Breast epithelium (tissue), 4 donors: ENCODE measurements around the gene TPM4. TPM values are rescaled to one million over a fixed set of nuclear protein-coding genes. Genes with fewer than 3 reads are reported as not detected.
A peak's percentile ranks its signal among the peaks of the same experiment; 100 is the strongest.
"Not testable (repeated sequence)": the region's sequence is repeated elsewhere in the genome, so short reads cannot be mapped to it uniquely, and the experiment has no call there.

ENCODE experiments used
- DNase-seq, 2 donors: peaks; one replicate each; pipeline ENCODE4 v3.0.0-alpha.2; 2019; ENCODE audit warnings: low spot score in 2 of 2
- H3K27ac ChIP-seq, 2 donors: fragments of 200-600 bp; sonication (generic) in 1 of 2; one replicate each; pipeline ENCODE4 v1.5.1; 2016 to 2019; ENCODE audit warnings: mild to moderate bottlenecking in 1 of 2
- H3K27me3 ChIP-seq, 2 donors: fragments of 200-600 bp; sonication (generic) in 1 of 2; one replicate each; pipeline versions ENCODE4 v1.5.1 to v1.6.0; 2017 to 2019; ENCODE audit warnings: control low read depth in 1 of 2, mild to moderate bottlenecking in 1 of 2
- H3K36me3 ChIP-seq: fragments of 200-600 bp; one replicate; pipeline ENCODE4 v1.5.1; 2019
- H3K4me1 ChIP-seq, 2 donors: fragments of 200-600 bp; sonication (generic); one replicate each; pipeline ENCODE4 v1.5.1; 2016 to 2019; ENCODE audit warnings: control low read depth in 1 of 2
- H3K4me3 ChIP-seq, 3 donors: fragments of 200-600 bp; sonication (generic); 1 replicate in 2 of 3; 2 replicates in 1 of 3; pipeline ENCODE4 v1.5.1; 2016 to 2019; ENCODE audit warnings: mild to moderate bottlenecking in 3 of 3, moderate library complexity in 2 of 3
- H3K9me3 ChIP-seq, 2 donors: fragments of 200-600 bp; sonication (generic) in 1 of 2; one replicate each; pipeline ENCODE4 v1.5.1; 2016 to 2019; ENCODE audit warnings: control low read depth in 1 of 2
- POLR2A ChIP-seq: fragments of 450-650 bp; IDR thresholded peaks from one replicate; pipeline ENCODE4 v1.6.1; 2016; ENCODE audit warnings: antibody characterized with exemption, mild to moderate bottlenecking, moderate library complexity
- POLR2AphosphoS5 ChIP-seq, 3 donors: sonication (generic); formaldehyde crosslinking; IDR thresholded peaks; one replicate each; pipeline ENCODE4 v1.6.1; 2017; ENCODE audit warnings: antibody characterized with exemption in 3 of 3
- intact Hi-C: fragments of 100-400 bp; cut with DNase I; formaldehyde crosslinking; loops from one replicate; pipeline ENCODE4 v1.15.1; 2023; ENCODE audit warnings: low total_unique reads
- total RNA-seq, 3 donors: library from RNA; depleted of rRNA; stranded (reverse); fragments of >200 nt; gene quantifications; one replicate each; pipeline ENCODE4 v1.1.0, GENCODE V29; 2016
- TF ChIP-seq, protein P1 (sequence below), 3 donors: fragments of 450-650 bp; IDR thresholded peaks; one replicate each; pipeline ENCODE4 v1.5.1; 2016 to 2017; ENCODE audit warnings: antibody characterized with exemption in 3 of 3, mild to moderate bottlenecking in 3 of 3, moderate library complexity in 3 of 3

The TPM4 gene
- total RNA-seq, 3 donors from 2014 or later: 257 to 652 (median 430) TPM

DNA sequence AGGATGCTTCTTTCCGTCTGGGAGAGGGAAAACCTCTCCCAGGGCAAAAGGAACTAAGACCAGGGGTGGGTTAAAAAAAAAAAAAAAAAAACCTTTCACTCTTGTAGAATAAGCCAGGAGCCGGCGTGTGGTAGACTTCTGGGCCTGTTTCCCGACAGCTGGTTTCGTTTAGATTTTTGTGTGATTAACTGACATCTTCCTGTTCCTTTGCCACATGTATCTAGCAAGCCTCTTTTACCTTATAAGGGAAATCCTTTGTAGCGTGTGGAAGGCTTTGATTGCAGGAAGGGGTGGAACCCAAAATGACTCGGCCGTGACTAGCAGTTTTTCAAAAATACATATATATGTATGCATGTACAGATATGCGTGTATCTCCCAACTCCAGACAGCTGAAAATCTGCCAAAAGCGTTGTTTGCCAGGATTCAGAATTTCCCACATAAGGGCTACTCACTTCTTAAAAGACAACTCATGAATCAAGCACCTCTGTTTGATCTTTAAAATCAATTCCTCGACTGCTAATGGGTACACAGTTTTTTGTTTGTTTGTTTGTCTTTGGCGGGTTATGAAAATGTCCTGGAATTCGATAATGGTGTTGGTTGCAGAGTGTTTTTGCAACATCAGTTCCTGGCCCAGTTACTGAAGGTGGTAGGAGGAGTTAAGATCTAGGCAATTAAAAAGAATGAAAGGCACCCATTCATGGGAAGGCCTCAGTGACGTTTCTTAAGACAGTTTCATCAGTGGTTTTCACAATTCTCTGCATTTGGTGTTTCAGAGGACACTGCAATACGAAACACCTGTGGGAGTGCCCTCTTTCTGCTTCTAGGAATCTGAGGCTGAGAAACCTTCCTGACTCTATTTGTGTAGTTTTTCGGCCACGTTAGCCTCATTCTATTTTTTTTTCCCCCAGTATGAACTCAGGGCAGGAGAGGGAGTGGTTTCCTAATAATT, 2.7 kb downstream of the TPM4 start:
- peak; percentile 7 to 63 (median 45) for TF ChIP-seq POLR2AphosphoS5 (IDR thresholded peaks at IDR 0.05)
- TF ChIP-seq, protein P1, sequence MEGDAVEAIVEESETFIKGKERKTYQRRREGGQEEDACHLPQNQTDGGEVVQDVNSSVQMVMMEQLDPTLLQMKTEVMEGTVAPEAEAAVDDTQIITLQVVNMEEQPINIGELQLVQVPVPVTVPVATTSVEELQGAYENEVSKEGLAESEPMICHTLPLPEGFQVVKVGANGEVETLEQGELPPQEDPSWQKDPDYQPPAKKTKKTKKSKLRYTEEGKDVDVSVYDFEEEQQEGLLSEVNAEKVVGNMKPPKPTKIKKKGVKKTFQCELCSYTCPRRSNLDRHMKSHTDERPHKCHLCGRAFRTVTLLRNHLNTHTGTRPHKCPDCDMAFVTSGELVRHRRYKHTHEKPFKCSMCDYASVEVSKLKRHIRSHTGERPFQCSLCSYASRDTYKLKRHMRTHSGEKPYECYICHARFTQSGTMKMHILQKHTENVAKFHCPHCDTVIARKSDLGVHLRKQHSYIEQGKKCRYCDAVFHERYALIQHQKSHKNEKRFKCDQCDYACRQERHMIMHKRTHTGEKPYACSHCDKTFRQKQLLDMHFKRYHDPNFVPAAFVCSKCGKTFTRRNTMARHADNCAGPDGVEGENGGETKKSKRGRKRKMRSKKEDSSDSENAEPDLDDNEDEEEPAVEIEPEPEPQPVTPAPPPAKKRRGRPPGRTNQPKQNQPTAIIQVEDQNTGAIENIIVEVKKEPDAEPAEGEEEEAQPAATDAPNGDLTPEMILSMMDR (IDR thresholded peaks at IDR 0.05): no peak
- TF ChIP-seq POLR2A: peak; percentile 2
- intact Hi-C loops: loop anchor here (5.0 kb wide), 1 partner anchor 243 kb away; the partner anchor contains the start of gene KLF2
- Histone ChIP-seq H3K9me3 (no peaks in the 10 kb centered on the region), H3K4me1 (peaks cover 0 to 3% of the 10 kb centered on the region in 2 donors), H3K27me3 (no peaks in the 10 kb centered on the region), H3K36me3 (no peaks in the 10 kb centered on the region), H3K27ac (peak overlapping the region; percentile 100), H3K4me3 (peak overlapping the region; percentile 91 to 99 (median 96))
- peak; percentile 55 to 91 for DNase-seq

DNA sequence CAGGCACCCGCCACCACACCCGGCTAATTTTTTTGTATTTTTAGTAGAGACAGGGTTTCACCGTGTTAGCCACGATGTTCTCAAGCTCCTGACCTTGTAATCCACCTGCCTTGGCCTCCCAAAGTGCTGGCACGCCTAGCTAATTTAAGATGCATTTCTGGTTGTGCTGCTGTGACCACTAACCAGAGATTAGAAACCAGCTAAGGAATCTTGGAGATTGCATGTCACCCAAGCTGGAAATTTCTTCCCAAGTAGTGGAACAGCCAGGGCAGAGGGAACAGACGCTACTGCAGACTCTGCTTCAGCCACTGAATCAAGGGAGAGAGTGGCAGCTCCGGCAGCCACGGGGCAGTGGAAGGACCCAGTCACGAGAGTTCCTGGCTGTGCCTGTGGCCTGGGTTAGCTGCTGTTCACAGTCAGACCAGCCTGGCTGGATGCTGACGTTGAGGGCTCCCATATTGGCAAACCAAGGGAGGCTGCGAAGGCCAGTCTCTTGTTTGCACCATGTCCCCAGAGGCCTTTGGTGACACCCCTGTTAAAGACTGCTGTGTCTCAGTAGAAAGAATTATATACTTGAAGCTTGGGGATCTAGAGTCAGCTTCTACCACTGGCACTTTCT, 7.9 kb downstream of the TPM4 start:
- DNase-seq: no peak
- Histone ChIP-seq H3K27ac (peak overlapping the region; percentile 49 to 54), H3K4me1 (peaks cover 3 to 7% of the 10 kb centered on the region in 2 donors), H3K4me3 (no peak overlapping the region), H3K27me3 (no peaks in the 10 kb centered on the region), H3K36me3 (no peaks in the 10 kb centered on the region), H3K9me3 (no peaks in the 10 kb centered on the region)
- TF ChIP-seq POLR2A (no peak), POLR2AphosphoS5 (IDR thresholded peaks at IDR 0.05) (peak in 1 of 3 donors; percentile 32)
- TF ChIP-seq, protein P1 (IDR thresholded peaks at IDR 0.05): no peak
- intact Hi-C loops: no loop called here

DNA sequence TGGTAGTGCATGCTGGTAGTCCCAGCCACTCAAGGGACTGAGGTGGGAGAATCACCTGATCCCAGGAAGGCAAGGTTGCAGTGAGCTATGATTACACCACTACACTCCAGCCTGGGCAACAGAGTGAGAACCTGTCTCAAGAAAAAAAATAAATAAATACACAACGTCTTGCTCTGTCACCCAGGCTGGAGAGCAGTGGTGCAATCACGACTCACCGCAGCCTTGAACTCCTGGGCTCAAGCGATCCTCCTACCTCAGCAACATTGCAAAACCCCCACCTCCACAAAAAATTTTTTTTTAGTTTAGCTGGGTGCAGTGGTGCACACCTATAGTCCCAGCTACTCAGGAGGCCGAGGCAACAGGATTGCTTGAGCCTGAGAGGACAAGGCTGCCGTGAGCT, 8.8 kb downstream of the TPM4 start:
- Histone ChIP-seq H3K4me1 (peaks cover 3 to 7% of the 10 kb centered on the region in 2 donors), H3K27me3 (no peaks in the 10 kb centered on the region), H3K4me3 (no peak overlapping the region), H3K9me3 (no peaks in the 10 kb centered on the region), H3K36me3 (no peaks in the 10 kb centered on the region), H3K27ac (peak overlapping the region; percentile 55 to 70)
- DNase-seq: no peak
- TF ChIP-seq POLR2AphosphoS5 (IDR thresholded peaks at IDR 0.05): peak in 1 of 3 donors; percentile 8
- TF ChIP-seq, protein P1 (IDR thresholded peaks at IDR 0.05): no peak
- TF ChIP-seq POLR2A: no peak
- intact Hi-C loops: no loop called here

DNA sequence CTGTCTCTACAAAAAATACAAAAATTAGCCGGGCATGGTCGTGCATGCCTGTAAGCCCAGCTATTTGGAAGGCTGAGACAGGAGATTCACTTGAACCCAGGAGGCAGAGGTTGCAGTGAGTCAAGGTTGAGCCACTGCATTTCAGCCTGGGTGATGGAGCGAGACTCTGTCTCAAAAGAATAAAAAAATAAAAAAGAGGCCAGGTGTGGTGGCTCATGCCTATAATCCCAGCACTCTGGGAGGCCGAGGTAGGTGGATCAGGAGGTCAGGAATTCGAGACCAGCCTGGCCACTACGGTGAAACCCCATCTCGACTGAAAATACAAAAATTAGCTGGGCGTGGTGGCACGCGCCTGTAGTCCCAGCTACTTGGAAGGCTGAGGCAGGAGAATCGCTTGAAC, 11.1 kb downstream of the TPM4 start:
- H3K27ac ChIP-seq: peak overlapping the region; percentile 81 to 85
- H3K27me3 ChIP-seq, H3K36me3 ChIP-seq, intact Hi-C loops, H3K9me3 ChIP-seq, DNase-seq, H3K4me1 ChIP-seq: not testable (repeated sequence)
- H3K4me3 ChIP-seq: peak overlapping the region in 1 of 3 donors; percentile 25

- no peak for DNase-seq
- intact Hi-C loops: no loop called here
- no peaks in the 10 kb centered on the region for H3K9me3 ChIP-seq
- peak overlapping the region in 1 of 3 donors; percentile 25 for H3K4me3 ChIP-seq
- H3K4me1 ChIP-seq: peaks cover 0 to 7% of the 10 kb centered on the region in 2 donors
- peak overlapping the region; percentile 81 to 85 for H3K27ac ChIP-seq
- no peaks in the 10 kb centered on the region for H3K27me3 ChIP-seq
- H3K36me3 ChIP-seq: no peaks in the 10 kb centered on the region
- TF ChIP-seq POLR2AphosphoS5 (IDR thresholded peaks at IDR 0.05) (no peak), POLR2A (no peak)
- TF ChIP-seq, protein P1 (IDR thresholded peaks at IDR 0.05): no peak
Observed at GRCh38 chr19:16087940-16088339, 11.6 kb downstream of the TPM4 start.
